ENCODE measurements around the gene CEBPZOS. TPM values are rescaled to one million over a fixed set of nuclear protein-coding genes. Genes with fewer than 3 reads are reported as not detected.

The CEBPZOS gene
- total and polyA plus RNA-seq, 4 donors, result 32.6 to 61.6 (median 48.7) TPM

GRCh38 chr2:37228788-37229187 lies 32.5 kb downstream of the CEBPZOS start:
- no CpG with 5 or more reads among the region's 3 CpGs for WGBS (ENCODE audit: insufficient coverage)

DNA sequence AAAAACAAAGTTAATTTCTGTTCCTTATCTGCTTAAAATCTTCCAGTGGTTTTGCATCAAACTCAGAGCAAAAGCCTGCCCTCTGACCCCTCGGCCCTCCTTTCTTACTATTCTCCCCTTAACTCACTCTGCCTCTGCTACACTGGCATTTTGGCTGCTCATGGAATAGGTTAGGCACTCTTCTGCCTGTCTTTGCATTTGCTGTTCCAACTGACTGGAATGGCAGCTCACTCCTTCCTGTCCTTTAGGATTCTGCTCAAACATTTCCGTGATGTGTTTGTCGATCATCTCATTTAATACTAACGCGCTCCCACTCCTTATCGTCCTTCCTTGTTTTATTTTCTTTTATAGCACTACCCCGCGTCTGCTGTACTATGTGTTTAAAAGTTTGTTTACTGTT lies 34.3 kb downstream of the CEBPZOS start:
- 0% methylated on average over 1 of the region's 8 CpGs for WGBS (ENCODE audit: insufficient coverage)
- Histone ChIP-seq H3K36me3 (ENCODE audit: control insufficient read depth, insufficient read depth, low read length) (peaks cover 3% of the 10 kb centered on the region), H3K27me3 (ENCODE audit: control insufficient read depth, insufficient read depth, low read length) (no peaks in the 10 kb centered on the region), H3K27ac (ENCODE audit: low read depth, low read length) (peak overlapping the region; percentile 96), H3K4me1 (ENCODE audit: control insufficient read depth, insufficient read depth, low read length) (peaks cover 16% of the 10 kb centered on the region), H3K4me3 (ENCODE audit: low read depth, low read length) (peak overlapping the region; percentile 99), H3K9me3 (ENCODE audit: control insufficient read depth, insufficient read depth, low read length) (no peaks in the 10 kb centered on the region)
- DNase-seq (ENCODE audit: low read depth in 4 of 6, low spot score in 6 of 6), result peak in 1 of 6 donors; percentile 0

More at GRCh38 chr2:37228788-37229187, 32.5 kb downstream of the CEBPZOS start:
- Histone ChIP-seq H3K4me1 (ENCODE audit: control insufficient read depth, insufficient read depth, low read length) (peaks cover 16% of the 10 kb centered on the region), H3K9me3 (ENCODE audit: control insufficient read depth, insufficient read depth, low read length) (no peaks in the 10 kb centered on the region), H3K27ac (ENCODE audit: low read depth, low read length) (no peak overlapping the region), H3K27me3 (ENCODE audit: control insufficient read depth, insufficient read depth, low read length) (no peaks in the 10 kb centered on the region), H3K4me3 (ENCODE audit: low read depth, low read length) (no peak overlapping the region), H3K36me3 (ENCODE audit: control insufficient read depth, insufficient read depth, low read length) (peaks cover 3% of the 10 kb centered on the region)
- no peak for DNase-seq (ENCODE audit: low read depth in 4 of 6, low spot score in 6 of 6)

DNA sequence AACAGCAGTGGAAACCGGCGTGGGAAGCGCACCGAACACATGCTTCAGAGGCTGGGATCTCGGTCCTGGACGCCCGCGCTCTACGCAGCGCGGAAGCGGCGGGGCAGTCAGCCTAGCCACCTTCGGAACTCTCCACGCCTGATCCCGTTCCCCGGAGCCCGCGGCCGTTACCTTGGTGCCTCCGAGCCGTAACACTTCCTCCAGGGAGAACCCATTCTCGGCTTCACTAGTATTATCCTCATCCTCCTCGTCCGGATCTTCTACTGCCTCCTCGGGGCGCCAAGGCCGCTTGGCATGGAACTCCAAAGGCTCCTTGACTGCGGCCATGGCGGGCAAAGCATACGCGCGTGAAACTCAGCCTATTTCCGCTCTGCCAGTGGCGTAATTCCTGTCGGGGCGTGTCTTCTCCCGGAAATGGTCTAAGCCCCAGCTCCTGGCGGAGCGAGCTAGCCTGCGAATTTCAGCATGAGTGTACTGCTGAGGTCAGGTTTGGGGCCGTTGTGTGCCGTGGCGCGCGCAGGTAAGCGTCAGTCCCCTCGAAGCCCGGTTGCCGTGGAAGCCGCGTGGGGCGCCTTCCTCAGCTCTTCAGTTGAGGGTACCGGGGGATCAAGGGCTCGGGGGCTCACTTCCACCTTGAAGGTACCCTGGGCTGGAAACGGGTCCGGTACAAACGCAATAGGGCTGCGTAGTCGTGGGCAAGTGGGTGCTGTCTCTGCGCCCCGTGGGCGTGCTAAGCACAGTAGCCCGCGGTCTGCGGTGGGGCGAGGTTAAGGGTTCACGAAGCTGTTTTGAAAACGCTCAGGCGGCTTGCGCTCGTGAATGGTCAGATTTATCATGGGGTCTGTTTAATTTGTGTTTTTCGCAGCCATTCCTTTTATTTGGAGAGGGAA lies 35.2 kb downstream of the CEBPZOS start, which contains the start of the genes CEBPZ and NDUFAF7:
TSS of gene CEBPZ (minus strand) at position 356 of the 890 bp plus-strand sequence. CDS start at position 327, 29 bp downstream.
TSS of gene NDUFAF7 (plus strand) at position 418 of the 890 bp plus-strand sequence. CDS start at position 466, 48 bp downstream.
- Histone ChIP-seq H3K27me3 (ENCODE audit: control insufficient read depth, insufficient read depth, low read length) (no peaks in the 10 kb centered on the region), H3K9me3 (ENCODE audit: control insufficient read depth, insufficient read depth, low read length) (no peaks in the 10 kb centered on the region), H3K4me3 (ENCODE audit: low read depth, low read length) (peak within 1 kb of the TSS; percentile 99), H3K36me3 (ENCODE audit: control insufficient read depth, insufficient read depth, low read length) (peaks cover 7% of the 10 kb centered on the region), H3K27ac (ENCODE audit: low read depth, low read length) (peak within 1 kb of the TSS; percentile 96), H3K4me1 (ENCODE audit: control insufficient read depth, insufficient read depth, low read length) (peaks cover 16% of the 10 kb centered on the region)
- WGBS (ENCODE audit: insufficient coverage), result under 1% methylated on average over 73 of the region's 73 CpGs
- peak; percentile 75 to 97 (median 88) for DNase-seq (ENCODE audit: low read depth in 4 of 6, low spot score in 6 of 6)

DNA sequence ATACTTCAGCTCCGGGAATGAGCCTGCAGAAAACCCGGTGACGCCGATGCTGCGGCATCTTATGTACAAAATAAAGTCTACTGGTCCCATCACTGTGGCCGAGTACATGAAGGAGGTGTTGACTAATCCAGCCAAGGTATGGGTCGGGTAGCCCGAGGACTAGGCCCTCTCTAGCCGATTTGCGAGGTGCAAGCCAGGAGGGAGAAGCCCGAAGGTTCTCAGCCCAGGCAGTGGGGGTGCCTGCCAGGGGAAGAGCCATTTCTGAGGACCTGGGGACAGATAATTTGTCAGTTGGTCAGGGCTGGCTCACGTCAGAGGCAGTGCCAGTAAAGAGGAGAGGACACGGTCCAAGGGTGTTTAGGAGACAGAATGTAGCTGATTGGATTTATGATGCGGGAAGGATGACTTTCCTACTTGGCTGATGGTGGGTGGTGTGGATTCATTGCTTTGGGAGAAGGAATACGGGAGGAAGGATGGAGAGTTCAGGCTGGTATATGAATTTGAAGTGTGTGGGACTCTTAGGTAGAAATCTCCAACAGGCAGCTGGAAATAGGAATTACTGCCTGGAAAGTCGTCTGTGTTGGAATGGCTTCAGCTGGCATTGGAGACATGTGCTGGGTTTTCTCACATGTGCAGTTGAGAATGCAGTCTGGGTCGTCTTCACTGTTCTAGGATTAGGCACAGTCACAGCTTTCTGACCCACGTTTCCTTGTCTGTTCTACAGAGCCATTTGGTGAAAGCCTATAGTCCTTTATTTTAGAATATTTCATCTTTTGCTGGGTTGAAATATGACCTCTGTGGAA lies 36.0 kb downstream of the CEBPZOS start:
- WGBS (ENCODE audit: insufficient coverage), result 10% methylated on average over 17 of the region's 18 CpGs
- peak overlapping the region; percentile 96 for H3K27ac ChIP-seq (ENCODE audit: low read depth, low read length)
- no peaks in the 10 kb centered on the region for H3K9me3 ChIP-seq (ENCODE audit: control insufficient read depth, insufficient read depth, low read length)
- H3K4me3 ChIP-seq (ENCODE audit: low read depth, low read length), result peak overlapping the region; percentile 99
- no peaks in the 10 kb centered on the region for H3K27me3 ChIP-seq (ENCODE audit: control insufficient read depth, insufficient read depth, low read length)
- H3K36me3 ChIP-seq (ENCODE audit: control insufficient read depth, insufficient read depth, low read length), result peaks cover 13% of the 10 kb centered on the region
- peak in 2 of 6 donors; percentile 4 to 18 for DNase-seq (ENCODE audit: low read depth in 4 of 6, low spot score in 6 of 6)
- peaks cover 16% of the 10 kb centered on the region for H3K4me1 ChIP-seq (ENCODE audit: control insufficient read depth, insufficient read depth, low read length)

DNA sequence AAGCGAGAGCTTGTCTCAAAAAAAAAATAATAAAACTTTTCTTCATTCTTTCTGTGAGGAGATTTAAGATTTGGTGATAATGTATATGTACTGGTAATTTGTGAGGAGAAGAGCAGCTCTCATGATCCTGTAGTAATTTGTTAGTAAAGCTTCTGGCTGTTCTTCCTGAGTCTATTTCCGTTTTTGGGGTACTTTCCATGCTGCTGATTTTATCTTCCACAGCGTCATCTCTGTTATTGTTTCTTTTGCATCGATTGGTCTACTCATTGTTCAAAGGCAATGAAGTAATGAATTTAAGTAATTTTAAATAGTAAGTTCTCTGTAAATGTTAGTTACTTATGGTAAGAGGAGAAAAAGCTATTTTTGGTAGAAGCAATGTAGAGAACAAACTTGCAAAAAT lies 47.1 kb downstream of the CEBPZOS start:
- H3K9me3 ChIP-seq (ENCODE audit: control insufficient read depth, insufficient read depth, low read length), result no peaks in the 10 kb centered on the region
- DNase-seq (ENCODE audit: low read depth in 4 of 6, low spot score in 6 of 6), result no peak
- H3K4me3 ChIP-seq (ENCODE audit: low read depth, low read length), result no peak overlapping the region
- H3K27ac ChIP-seq (ENCODE audit: low read depth, low read length), result no peak overlapping the region
- H3K36me3 ChIP-seq (ENCODE audit: control insufficient read depth, insufficient read depth, low read length), result peaks cover 18% of the 10 kb centered on the region
- no peaks in the 10 kb centered on the region for H3K4me1 ChIP-seq (ENCODE audit: control insufficient read depth, insufficient read depth, low read length)
- no peaks in the 10 kb centered on the region for H3K27me3 ChIP-seq (ENCODE audit: control insufficient read depth, insufficient read depth, low read length)
- 67% methylated on average over 1 of the region's 4 CpGs for WGBS (ENCODE audit: insufficient coverage)

GRCh38 chr2:37244017-37244416 lies 47.7 kb downstream of the CEBPZOS start:
- H3K4me3 ChIP-seq (ENCODE audit: low read depth, low read length), result no peak overlapping the region
- H3K4me1 ChIP-seq (ENCODE audit: control insufficient read depth, insufficient read depth, low read length), result no peaks in the 10 kb centered on the region
- 100% methylated on average over 1 of the region's 4 CpGs for WGBS (ENCODE audit: insufficient coverage)
- no peaks in the 10 kb centered on the region for H3K9me3 ChIP-seq (ENCODE audit: control insufficient read depth, insufficient read depth, low read length)
- no peaks in the 10 kb centered on the region for H3K27me3 ChIP-seq (ENCODE audit: control insufficient read depth, insufficient read depth, low read length)
- no peak overlapping the region for H3K27ac ChIP-seq (ENCODE audit: low read depth, low read length)
- H3K36me3 ChIP-seq (ENCODE audit: control insufficient read depth, insufficient read depth, low read length), result peaks cover 19% of the 10 kb centered on the region
- DNase-seq (ENCODE audit: low read depth in 4 of 6, low spot score in 6 of 6), result no peak

DNA sequence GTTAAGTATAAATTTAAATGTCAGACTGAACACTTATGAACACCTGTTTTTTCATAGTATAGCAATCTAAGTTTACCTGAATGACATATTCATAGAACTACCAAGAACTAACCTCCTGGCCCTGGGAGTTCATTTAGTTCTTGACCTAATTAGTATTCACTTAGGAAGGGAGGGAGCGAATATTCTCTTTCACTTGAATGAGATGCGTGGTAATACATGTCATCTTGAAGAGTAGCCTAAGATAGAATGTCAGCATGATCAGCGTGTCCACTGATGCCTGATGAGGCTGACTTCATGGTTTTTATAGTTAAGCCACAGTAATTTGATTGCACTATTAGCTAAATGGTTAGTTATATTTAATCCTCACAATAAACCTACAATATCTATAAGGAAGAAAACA lies 48.5 kb downstream of the CEBPZOS start:
- H3K27me3 ChIP-seq (ENCODE audit: control insufficient read depth, insufficient read depth, low read length), result no peaks in the 10 kb centered on the region
- no peak overlapping the region for H3K4me3 ChIP-seq (ENCODE audit: low read depth, low read length)
- no peaks in the 10 kb centered on the region for H3K4me1 ChIP-seq (ENCODE audit: control insufficient read depth, insufficient read depth, low read length)
- DNase-seq (ENCODE audit: low read depth in 4 of 6, low spot score in 6 of 6), result no peak
- 100% methylated on average over 1 of the region's 3 CpGs for WGBS (ENCODE audit: insufficient coverage)
- no peak overlapping the region for H3K27ac ChIP-seq (ENCODE audit: low read depth, low read length)
- H3K36me3 ChIP-seq (ENCODE audit: control insufficient read depth, insufficient read depth, low read length), result peaks cover 16% of the 10 kb centered on the region
- H3K9me3 ChIP-seq (ENCODE audit: control insufficient read depth, insufficient read depth, low read length), result no peaks in the 10 kb centered on the region

GRCh38 chr2:37246205-37246604 lies 49.9 kb downstream of the CEBPZOS start:
- no peak overlapping the region for H3K4me3 ChIP-seq (ENCODE audit: low read depth, low read length)
- no peaks in the 10 kb centered on the region for H3K9me3 ChIP-seq (ENCODE audit: control insufficient read depth, insufficient read depth, low read length)
- DNase-seq (ENCODE audit: low read depth in 4 of 6, low spot score in 6 of 6), result no peak
- H3K27me3 ChIP-seq (ENCODE audit: control insufficient read depth, insufficient read depth, low read length), result no peaks in the 10 kb centered on the region
- no peaks in the 10 kb centered on the region for H3K4me1 ChIP-seq (ENCODE audit: control insufficient read depth, insufficient read depth, low read length)
- H3K36me3 ChIP-seq (ENCODE audit: control insufficient read depth, insufficient read depth, low read length), result peaks cover 16% of the 10 kb centered on the region
- H3K27ac ChIP-seq (ENCODE audit: low read depth, low read length), result no peak overlapping the region

DNA sequence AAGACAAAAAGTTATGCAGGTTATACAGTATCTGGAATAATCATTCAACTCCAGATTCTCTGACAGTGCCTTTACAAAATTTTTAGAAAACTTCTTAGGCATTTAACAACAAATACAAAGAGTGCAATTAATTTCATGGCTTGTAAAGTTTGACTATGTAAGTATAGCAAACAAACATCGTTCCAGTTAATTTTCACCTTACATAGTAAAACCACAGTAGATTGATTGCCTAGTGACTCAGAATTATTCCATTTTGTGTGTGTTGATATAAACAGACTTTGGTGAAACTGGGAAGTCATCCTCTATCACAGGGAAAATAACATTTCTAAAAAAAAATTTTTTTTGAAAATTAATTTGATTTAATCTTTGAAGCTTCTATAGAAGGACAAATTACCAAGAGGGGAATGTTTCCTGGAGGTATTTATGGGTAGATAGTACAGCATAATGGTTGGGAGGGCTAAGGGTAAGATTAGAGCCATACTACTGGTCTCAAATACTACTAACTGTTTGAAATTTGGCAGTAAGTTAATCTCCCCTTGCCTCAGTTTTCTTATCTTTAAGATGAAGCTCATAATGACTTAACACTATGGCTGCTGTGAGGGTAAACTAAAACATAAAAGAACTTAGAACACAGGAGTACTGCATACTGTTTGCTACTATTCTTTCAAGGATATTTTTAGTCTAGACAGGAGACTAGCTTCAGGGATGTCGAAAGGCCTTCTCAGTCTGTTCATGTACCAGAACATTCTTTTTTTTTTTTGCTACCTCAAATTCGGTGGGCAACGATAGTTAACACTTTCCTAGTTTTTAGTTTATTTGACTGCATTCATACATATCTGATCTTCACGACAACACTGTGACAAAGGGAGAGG lies 54.8 kb downstream of the CEBPZOS start:
- DNase-seq (ENCODE audit: low read depth in 4 of 6, low spot score in 6 of 6), result no peak
- Histone ChIP-seq H3K27ac (ENCODE audit: low read depth, low read length) (no peak overlapping the region), H3K4me1 (ENCODE audit: control insufficient read depth, insufficient read depth, low read length) (no peaks in the 10 kb centered on the region), H3K9me3 (ENCODE audit: control insufficient read depth, insufficient read depth, low read length) (no peaks in the 10 kb centered on the region), H3K27me3 (ENCODE audit: control insufficient read depth, insufficient read depth, low read length) (no peaks in the 10 kb centered on the region), H3K4me3 (ENCODE audit: low read depth, low read length) (no peak overlapping the region), H3K36me3 (ENCODE audit: control insufficient read depth, insufficient read depth, low read length) (peaks cover 10% of the 10 kb centered on the region)
- no CpG with 5 or more reads among the region's 5 CpGs for WGBS (ENCODE audit: insufficient coverage)

Data from spinal cord (tissue), 10 donors.